ENCODE results near the gene PERM1.
"Not testable (repeated sequence)": the region's sequence is repeated elsewhere in the genome, so short reads cannot be mapped to it uniquely, and the experiment has no call there.

PERM1 gene

GRCh38 chr1:978069-978834 is 3.6 kb downstream of the PERM1 start:
- H3K36me3 ChIP-seq (replicated peaks in 1 of 2; ENCODE audit: control insufficient read depth in 2 of 2, insufficient read depth in 2 of 2, low read length in 2 of 2): no peaks in the 10 kb centered on the region
- no peaks in the 10 kb centered on the region for H3K9me3 ChIP-seq (replicated peaks in 1 of 2; ENCODE audit: control insufficient read depth in 2 of 2, insufficient read depth in 1 of 2, low read depth in 1 of 2, low read length in 2 of 2)
- no peak overlapping the region for H3K4ac ChIP-seq (ENCODE audit: low read length)
- peak overlapping the region; percentile 80 for H3K23ac ChIP-seq (ENCODE audit: low read depth, low read length, poor library complexity)
- no peak overlapping the region for H3K9ac ChIP-seq (ENCODE audit: low read depth, low read length, poor library complexity)
- WGBS, 2 donors (ENCODE audit: extremely low coverage in 2 of 2, insufficient read length in 2 of 2, insufficient replicate concordance in 1 of 2): no CpG with 5 or more reads among the region's 44 CpGs
- H4K91ac ChIP-seq (ENCODE audit: low read depth, low read length, poor library complexity): no peak overlapping the region
- peak overlapping the region; percentile 64 for H2BK15ac ChIP-seq (ENCODE audit: low read length)
- no peak overlapping the region for H2BK12ac ChIP-seq (ENCODE audit: low read length)
- no peak overlapping the region for H3K18ac ChIP-seq (ENCODE audit: low read length)
- peaks cover 0 to 70% (median 13%) of the 10 kb centered on the region in 3 experiments for H3K27me3 ChIP-seq (ENCODE audit: control insufficient read depth in 3 of 3, insufficient read depth in 3 of 3, low read depth in 1 of 3, low read length in 3 of 3)
- H3K4me2 ChIP-seq (ENCODE audit: insufficient read depth, low read length, poor library complexity, severe bottlenecking): no peak overlapping the region
- no peak overlapping the region for H2BK5ac ChIP-seq (ENCODE audit: low read length)
- H4K8ac ChIP-seq (ENCODE audit: low read depth, low read length): no peak overlapping the region
- no peak overlapping the region for H2BK120ac ChIP-seq (ENCODE audit: low read depth, low read length)
- DNase-seq (ENCODE audit: low spot score): no peak
- no peak overlapping the region for H2AFZ ChIP-seq (ENCODE audit: low read length)
- H3K4me1 ChIP-seq (ENCODE audit: control insufficient read depth in 2 of 2, insufficient read depth in 1 of 2, low read depth in 1 of 2, low read length in 2 of 2): peaks cover 1 to 4% of the 10 kb centered on the region in 2 donors
- no peaks in the 10 kb centered on the region for H3K79me1 ChIP-seq (ENCODE audit: low read depth, low read length)
- no peak overlapping the region for H3K27ac ChIP-seq (replicated peaks; ENCODE audit: low read length)
- H3K4me3 ChIP-seq (ENCODE audit: low read length in 2 of 2): no peak overlapping the region
- H2AK5ac ChIP-seq (ENCODE audit: low read depth, low read length): peak overlapping the region; percentile 52
- peak overlapping the region; percentile 21 for H3K14ac ChIP-seq (ENCODE audit: low read length)

GRCh38 chr1:976791-977190 is 5.1 kb downstream of the PERM1 start:
- H2BK15ac ChIP-seq (ENCODE audit: low read length); H3K18ac ChIP-seq (ENCODE audit: low read length); H2BK120ac ChIP-seq (ENCODE audit: low read depth, low read length); H3K4me1 ChIP-seq (ENCODE audit: control insufficient read depth in 2 of 2, insufficient read depth in 1 of 2, low read depth in 1 of 2, low read length in 2 of 2); H3K9ac ChIP-seq (ENCODE audit: low read depth, low read length, poor library complexity); H2AFZ ChIP-seq (ENCODE audit: low read length); H3K14ac ChIP-seq (ENCODE audit: low read length); H4K91ac ChIP-seq (ENCODE audit: low read depth, low read length, poor library complexity); H4K8ac ChIP-seq (ENCODE audit: low read depth, low read length); H2AK5ac ChIP-seq (ENCODE audit: low read depth, low read length); H3K27ac ChIP-seq (replicated peaks; ENCODE audit: low read length); H3K23ac ChIP-seq (ENCODE audit: low read depth, low read length, poor library complexity); H3K36me3 ChIP-seq (replicated peaks in 1 of 2; ENCODE audit: control insufficient read depth in 2 of 2, insufficient read depth in 2 of 2, low read length in 2 of 2); H3K4ac ChIP-seq (ENCODE audit: low read length); H2BK12ac ChIP-seq (ENCODE audit: low read length); DNase-seq (ENCODE audit: low spot score); H3K4me2 ChIP-seq (ENCODE audit: insufficient read depth, low read length, poor library complexity, severe bottlenecking); H3K9me3 ChIP-seq (replicated peaks in 1 of 2; ENCODE audit: control insufficient read depth in 2 of 2, insufficient read depth in 1 of 2, low read depth in 1 of 2, low read length in 2 of 2); H3K79me1 ChIP-seq (ENCODE audit: low read depth, low read length); H2BK5ac ChIP-seq (ENCODE audit: low read length); H3K4me3 ChIP-seq (ENCODE audit: low read length in 2 of 2): not testable (repeated sequence)
- peaks cover 0 to 67% (median 14%) of the 10 kb centered on the region in 3 experiments for H3K27me3 ChIP-seq (ENCODE audit: control insufficient read depth in 3 of 3, insufficient read depth in 3 of 3, low read depth in 1 of 3, low read length in 3 of 3)
- no CpG with 5 or more reads among the region's 39 CpGs for WGBS, 2 donors (ENCODE audit: extremely low coverage in 2 of 2, insufficient read length in 2 of 2, insufficient replicate concordance in 1 of 2)

- Histone ChIP-seq H3K4me3 (ENCODE audit: low read length in 2 of 2) (peak overlapping the region in 1 of 2 donors; percentile 62), H3K9ac (ENCODE audit: low read depth, low read length, poor library complexity) (peak overlapping the region; percentile 50), H3K14ac (ENCODE audit: low read length) (peak overlapping the region; percentile 2), H2BK15ac (ENCODE audit: low read length) (peak overlapping the region; percentile 58), H2BK120ac (ENCODE audit: low read depth, low read length) (no peak overlapping the region), H3K79me1 (ENCODE audit: low read depth, low read length) (no peaks in the 10 kb centered on the region), H2AK5ac (ENCODE audit: low read depth, low read length) (peak overlapping the region; percentile 41), H3K4me2 (ENCODE audit: insufficient read depth, low read length, poor library complexity, severe bottlenecking) (peak overlapping the region; percentile 43), H4K8ac (ENCODE audit: low read depth, low read length) (no peak overlapping the region), H3K4me1 (ENCODE audit: control insufficient read depth in 2 of 2, insufficient read depth in 1 of 2, low read depth in 1 of 2, low read length in 2 of 2) (peaks cover 1 to 4% of the 10 kb centered on the region in 2 donors), H3K36me3 (replicated peaks in 1 of 2; ENCODE audit: control insufficient read depth in 2 of 2, insufficient read depth in 2 of 2, low read length in 2 of 2) (no peaks in the 10 kb centered on the region), H3K27ac (replicated peaks; ENCODE audit: low read length) (no peak overlapping the region), H3K27me3 (ENCODE audit: control insufficient read depth in 3 of 3, insufficient read depth in 3 of 3, low read depth in 1 of 3, low read length in 3 of 3) (peaks cover 0 to 67% (median 20%) of the 10 kb centered on the region in 3 experiments), H3K9me3 (replicated peaks in 1 of 2; ENCODE audit: control insufficient read depth in 2 of 2, insufficient read depth in 1 of 2, low read depth in 1 of 2, low read length in 2 of 2) (no peaks in the 10 kb centered on the region), H4K91ac (ENCODE audit: low read depth, low read length, poor library complexity) (no peak overlapping the region), H2BK12ac (ENCODE audit: low read length) (peak overlapping the region; percentile 73), H2AFZ (ENCODE audit: low read length) (peak overlapping the region; percentile 94), H3K23ac (ENCODE audit: low read depth, low read length, poor library complexity) (peak overlapping the region; percentile 80), H3K18ac (ENCODE audit: low read length) (peak overlapping the region; percentile 90), H2BK5ac (ENCODE audit: low read length) (peak overlapping the region; percentile 53), H3K4ac (ENCODE audit: low read length) (peak overlapping the region; percentile 69)
- no CpG with 5 or more reads among the region's 40 CpGs for WGBS, 2 donors (ENCODE audit: extremely low coverage in 2 of 2, insufficient read length in 2 of 2, insufficient replicate concordance in 1 of 2)
- DNase-seq (ENCODE audit: low spot score): no peak
These were observed 5.8 kb downstream of the PERM1 start for GRCh38 chr1:975896-976683.

- no peak for DNase-seq (ENCODE audit: low spot score)
- no peak overlapping the region for H2BK120ac ChIP-seq (ENCODE audit: low read depth, low read length)
- H2AFZ ChIP-seq (ENCODE audit: low read length): no peak overlapping the region
- no peak overlapping the region for H3K4ac ChIP-seq (ENCODE audit: low read length)
- no peak overlapping the region for H4K91ac ChIP-seq (ENCODE audit: low read depth, low read length, poor library complexity)
- H2BK15ac ChIP-seq (ENCODE audit: low read length): peak overlapping the region; percentile 58
- H3K27ac ChIP-seq (replicated peaks; ENCODE audit: low read length): no peak overlapping the region
- H3K4me2 ChIP-seq (ENCODE audit: insufficient read depth, low read length, poor library complexity, severe bottlenecking): no peak overlapping the region
- no peaks in the 10 kb centered on the region for H3K79me1 ChIP-seq (ENCODE audit: low read depth, low read length)
- H3K4me1 ChIP-seq (ENCODE audit: control insufficient read depth in 2 of 2, insufficient read depth in 1 of 2, low read depth in 1 of 2, low read length in 2 of 2): peaks cover 1 to 4% of the 10 kb centered on the region in 2 donors
- peaks cover 2 to 68% (median 28%) of the 10 kb centered on the region in 3 experiments for H3K27me3 ChIP-seq (ENCODE audit: control insufficient read depth in 3 of 3, insufficient read depth in 3 of 3, low read depth in 1 of 3, low read length in 3 of 3)
- H2AK5ac ChIP-seq (ENCODE audit: low read depth, low read length): peak overlapping the region; percentile 41
- WGBS, 2 donors (ENCODE audit: extremely low coverage in 2 of 2, insufficient read length in 2 of 2, insufficient replicate concordance in 1 of 2): no CpG with 5 or more reads among the region's 9 CpGs
- no peak overlapping the region for H3K4me3 ChIP-seq (ENCODE audit: low read length in 2 of 2)
- H3K18ac ChIP-seq (ENCODE audit: low read length): peak overlapping the region; percentile 64
- H3K9ac ChIP-seq (ENCODE audit: low read depth, low read length, poor library complexity): peak overlapping the region; percentile 30
- no peak overlapping the region for H4K8ac ChIP-seq (ENCODE audit: low read depth, low read length)
- H3K36me3 ChIP-seq (replicated peaks in 1 of 2; ENCODE audit: control insufficient read depth in 2 of 2, insufficient read depth in 2 of 2, low read length in 2 of 2): no peaks in the 10 kb centered on the region
- H3K9me3 ChIP-seq (replicated peaks in 1 of 2; ENCODE audit: control insufficient read depth in 2 of 2, insufficient read depth in 1 of 2, low read depth in 1 of 2, low read length in 2 of 2): no peaks in the 10 kb centered on the region
- no peak overlapping the region for H2BK5ac ChIP-seq (ENCODE audit: low read length)
- no peak overlapping the region for H3K23ac ChIP-seq (ENCODE audit: low read depth, low read length, poor library complexity)
- peak overlapping the region; percentile 38 for H3K14ac ChIP-seq (ENCODE audit: low read length)
- H2BK12ac ChIP-seq (ENCODE audit: low read length): no peak overlapping the region
These were observed 6.5 kb downstream of the PERM1 start for GRCh38 chr1:975365-975764.
